ENCODE measurements around the gene LIPJ.

LIPJ gene

DNA sequence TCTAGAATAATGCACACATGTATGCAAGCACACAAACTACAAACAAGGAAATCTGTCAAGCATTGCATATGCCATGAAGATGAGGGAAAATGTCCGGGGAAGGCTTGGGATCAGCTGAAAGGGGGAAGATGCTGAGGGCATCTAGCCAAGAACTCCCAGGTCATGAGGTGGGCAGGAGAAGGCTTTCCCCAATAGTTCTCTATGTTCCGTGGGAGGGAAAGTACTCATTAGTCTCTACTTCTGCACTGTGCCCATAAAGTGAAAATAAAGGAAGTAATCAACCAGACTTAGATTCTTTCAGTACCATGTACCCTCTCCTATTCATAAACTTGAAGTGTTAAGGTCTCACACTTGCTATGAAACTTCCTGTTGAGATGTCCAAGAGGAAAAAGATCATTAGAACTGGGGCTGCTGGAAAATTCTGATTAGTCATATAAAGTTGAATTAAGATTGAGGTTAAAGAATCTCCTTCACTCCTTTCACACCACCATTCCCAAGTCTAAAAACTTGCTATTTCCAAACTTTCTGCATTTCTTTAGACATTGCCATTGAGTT, 60.6 kb downstream of the LIPJ start:
- H3K4me3 ChIP-seq (ENCODE audit: control insufficient read depth in 1 of 7, extremely low read depth in 1 of 7, insufficient read depth in 4 of 7, low read depth in 2 of 7, low read length in 6 of 7), result no peak overlapping the region
- H3K9me3 ChIP-seq (ENCODE audit: control extremely low read depth in 1 of 5, control insufficient read depth in 4 of 5, insufficient read depth in 2 of 5, low read depth in 1 of 5, low read length in 4 of 5), result no peaks in the 10 kb centered on the region
- 75% methylated on average over 1 of the region's 2 CpGs for WGBS (ENCODE audit: insufficient coverage)
- CTCF ChIA-PET, result no interaction called here
- peaks cover 0 to 4% (median under 1%) of the 10 kb centered on the region in 4 experiments for H3K4me1 ChIP-seq (ENCODE audit: control extremely low read depth in 1 of 4, control insufficient read depth in 4 of 4, insufficient read depth in 4 of 4, low read length in 3 of 4)
- H3K36me3 ChIP-seq (ENCODE audit: control insufficient read depth in 4 of 4, insufficient read depth in 4 of 4, low read length in 3 of 4), result no peaks in the 10 kb centered on the region
- no peak overlapping the region for H3K27ac ChIP-seq (ENCODE audit: insufficient read depth in 1 of 2, low read depth in 1 of 2, low read length in 2 of 2, poor library complexity in 1 of 2, severe bottlenecking in 2 of 2)
- no peak for DNase-seq
- POLR2A ChIA-PET, result no interaction called here
- H3K27me3 ChIP-seq (replicated peaks in 2 of 5; ENCODE audit: control insufficient read depth in 4 of 5, insufficient read depth in 5 of 5, low read length in 4 of 5), result no peaks in the 10 kb centered on the region

- Histone ChIP-seq H3K27me3 (replicated peaks in 2 of 5; ENCODE audit: control insufficient read depth in 4 of 5, insufficient read depth in 5 of 5, low read length in 4 of 5) (no peaks in the 10 kb centered on the region), H3K9me3 (ENCODE audit: control extremely low read depth in 1 of 5, control insufficient read depth in 4 of 5, insufficient read depth in 2 of 5, low read depth in 1 of 5, low read length in 4 of 5) (no peaks in the 10 kb centered on the region), H3K36me3 (ENCODE audit: control insufficient read depth in 4 of 4, insufficient read depth in 4 of 4, low read length in 3 of 4) (no peaks in the 10 kb centered on the region), H3K4me1 (ENCODE audit: control extremely low read depth in 1 of 4, control insufficient read depth in 4 of 4, insufficient read depth in 4 of 4, low read length in 3 of 4) (peaks cover 0 to 4% (median under 1%) of the 10 kb centered on the region in 4 experiments), H3K4me3 (ENCODE audit: control insufficient read depth in 1 of 7, extremely low read depth in 1 of 7, insufficient read depth in 4 of 7, low read depth in 2 of 7, low read length in 6 of 7) (no peak overlapping the region), H3K27ac (ENCODE audit: insufficient read depth in 1 of 2, low read depth in 1 of 2, low read length in 2 of 2, poor library complexity in 1 of 2, severe bottlenecking in 2 of 2) (no peak overlapping the region)
- DNase-seq, result peak in 1 of 3 donors; percentile 20
- CTCF ChIA-PET, result interaction anchor here (1.4 kb wide), 1 partner anchor 26 kb away, joined by 3 read pairs; no protein-coding TSS in a partner anchor
- POLR2A ChIA-PET, result no interaction called here
Observed at GRCh38 chr10:88651101-88651551, 64.6 kb downstream of the LIPJ start.

DNA sequence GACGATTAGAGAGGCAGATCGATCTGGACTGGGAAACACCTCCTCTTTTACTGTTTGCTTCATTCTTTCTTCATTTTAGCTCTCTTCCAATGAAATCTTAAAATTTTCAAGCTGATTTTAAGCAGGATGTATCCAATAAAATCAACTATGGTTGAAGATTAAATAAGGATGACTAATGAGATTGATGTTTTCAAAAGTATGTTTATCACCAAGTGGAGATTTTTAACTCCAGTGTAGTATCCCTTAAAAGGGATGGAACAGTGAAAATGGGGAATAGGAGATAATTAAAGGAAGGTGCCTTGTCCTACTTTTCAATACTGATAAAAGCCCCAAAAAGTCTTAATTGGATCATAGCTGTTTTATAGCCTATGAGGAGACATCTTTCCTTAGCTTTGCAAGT, 66.1 kb downstream of the LIPJ start:
- CTCF ChIA-PET, result interaction anchor here (0.9 to 1.4 kb wide), 3 partner anchors 8 to 24 kb away, joined by 3 to 4 read pairs (median 3); no protein-coding TSS in a partner anchor
- Histone ChIP-seq H3K27ac (ENCODE audit: insufficient read depth in 1 of 2, low read depth in 1 of 2, low read length in 2 of 2, poor library complexity in 1 of 2, severe bottlenecking in 2 of 2) (no peak overlapping the region), H3K36me3 (ENCODE audit: control insufficient read depth in 4 of 4, insufficient read depth in 4 of 4, low read length in 3 of 4) (no peaks in the 10 kb centered on the region), H3K4me1 (ENCODE audit: control extremely low read depth in 1 of 4, control insufficient read depth in 4 of 4, insufficient read depth in 4 of 4, low read length in 3 of 4) (no peaks in the 10 kb centered on the region), H3K9me3 (ENCODE audit: control extremely low read depth in 1 of 5, control insufficient read depth in 4 of 5, insufficient read depth in 2 of 5, low read depth in 1 of 5, low read length in 4 of 5) (no peaks in the 10 kb centered on the region), H3K27me3 (replicated peaks in 2 of 5; ENCODE audit: control insufficient read depth in 4 of 5, insufficient read depth in 5 of 5, low read length in 4 of 5) (no peaks in the 10 kb centered on the region), H3K4me3 (ENCODE audit: control insufficient read depth in 1 of 7, extremely low read depth in 1 of 7, insufficient read depth in 4 of 7, low read depth in 2 of 7, low read length in 6 of 7) (no peak overlapping the region)
- no peak for DNase-seq
- WGBS (ENCODE audit: insufficient coverage), result no CpG with 5 or more reads among the region's 2 CpGs
- POLR2A ChIA-PET, result no interaction called here
